ENCODE measurements around the gene TNS3. TPM values are rescaled to one million over a fixed set of nuclear protein-coding genes. Genes with fewer than 3 reads are reported as not detected.

TNS3 gene
- total and polyA plus RNA-seq, 2 of the 13 experiments (the other 11 are each of a cell fraction or from before 2014, with no cell fraction given): 52.9 to 55.7 TPM

GRCh38 chr7:47538846-47539311 is 43.0 kb downstream of the TNS3 start (continued):
- TF ChIP-seq KIAA2018 (CRISPR knock-in tag; IDR thresholded peaks at IDR 0.05; ENCODE audit: borderline replicate concordance): no peak
- TF ChIP-seq ZBTB42 (CRISPR knock-in tag; IDR thresholded peaks at IDR 0.05): peak; percentile 61; the same call in 1 of the 2 replicates
- TF ChIP-seq NR3C1 (CRISPR knock-in tag; IDR thresholded peaks at IDR 0.05): no peak
- no peak for TF ChIP-seq POLR2G (IDR thresholded peaks at IDR 0.05; ENCODE audit: low read depth, low read length)
- no peak for TF ChIP-seq SATB2 (CRISPR knock-in tag; IDR thresholded peaks at IDR 0.05)
- TF ChIP-seq ATF7 (IDR thresholded peaks at IDR 0.05): no peak
- no peak for TF ChIP-seq ATF7 (CRISPR knock-in tag; IDR thresholded peaks at IDR 0.05)
- TF ChIP-seq IRF1 (CRISPR knock-in tag; IDR thresholded peaks at IDR 0.05; ENCODE audit: low read depth): no peak
- no peak for TF ChIP-seq ZNF646 (CRISPR knock-in tag; IDR thresholded peaks at IDR 0.05)
- TF ChIP-seq ARID5B (CRISPR knock-in tag; IDR thresholded peaks at IDR 0.05): peak; percentile 84

All from HepG2 (cell line).